ENCODE results near the gene ATP2B3. TPM values are rescaled to one million over a fixed set of nuclear protein-coding genes. Genes with fewer than 3 reads are reported as not detected.

ATP2B3 gene
- total and polyA plus RNA-seq, 2 donors (not counting 3 experiments of a cell fraction or from before 2014, with no cell fraction given): 0.01 to 0.07 TPM

GRCh38 chrX:153564047-153564606 is 46.7 kb downstream of the ATP2B3 start:
- H3K9me1 ChIP-seq (replicated peaks; ENCODE audit: control insufficient read depth, extremely low read depth, insufficient read depth, low read length): no peaks in the 10 kb centered on the region
- ChIA-PET CTCF (interaction anchor here (1.8 to 3.4 kb wide), 2 partner anchors 10 to 13 kb away, joined by 6 to 16 read pairs; no protein-coding TSS in a partner anchor), POLR2A (no interaction called here)
- no peak for FAIRE-seq
- DNase-seq (ENCODE audit: low read depth, low spot score): no peak
- H3K27ac ChIP-seq (ENCODE audit: insufficient read depth, low read depth, low read length): no peak overlapping the region
- H3K4me1 ChIP-seq (ENCODE audit: control insufficient read depth, extremely low read depth, insufficient read depth, low read length): no peaks in the 10 kb centered on the region
- intact Hi-C loops (cut with micrococcal nuclease): no loop called here
- H3K27me3 ChIP-seq (ENCODE audit: control insufficient read depth in 2 of 2, insufficient read depth in 2 of 2, low read length in 2 of 2): no peaks in the 10 kb centered on the region
- dilution Hi-C loops (cut with MboI; ENCODE audit: extremely low pct_ligation_motif_present, low sequenced_read_pairs): no loop called here
- no peak overlapping the region for H3K9ac ChIP-seq (replicated peaks; ENCODE audit: extremely low read depth, insufficient read depth, low read length)
- H3K9me3 ChIP-seq (replicated peaks; ENCODE audit: control insufficient read depth, insufficient read depth, low read length): no peaks in the 10 kb centered on the region
- H3K4me2 ChIP-seq (ENCODE audit: insufficient read depth, low read length): no peak overlapping the region
- H3K36me3 ChIP-seq (ENCODE audit: control insufficient read depth in 2 of 2, extremely low read depth in 1 of 2, insufficient read depth in 2 of 2, low read length in 2 of 2): no peaks in the 10 kb centered on the region
- no TSS peak for BruUV-seq (replicated peaks)
- TF ChIP-seq EZH2 (IDR thresholded peaks at IDR 0.05; ENCODE audit: borderline replicate concordance, low read depth, low read length, severe bottlenecking) (no peak), GATA2 (IDR thresholded peaks at IDR 0.05; ENCODE audit: insufficient read depth, insufficient read length, low read depth, low read length) (no peak), POLR2A (IDR thresholded peaks at IDR 0.05; ENCODE audit: low read depth, low read length) (no peak), JUN (IDR thresholded peaks at IDR 0.05; ENCODE audit: borderline replicate concordance, insufficient read depth, insufficient read length, low read depth) (no peak), FOS (IDR thresholded peaks at IDR 0.05; ENCODE audit: borderline replicate concordance, insufficient read depth, low read length) (no peak), POLR2AphosphoS5 (IDR thresholded peaks at IDR 0.05; ENCODE audit: insufficient read depth, low read depth, low read length) (no peak), MYC (IDR thresholded peaks at IDR 0.05; ENCODE audit: low read depth, low read length) (no peak), MAX (IDR thresholded peaks at IDR 0.05; ENCODE audit: insufficient read depth, insufficient read length) (no peak)
- TF ChIP-seq, protein P1, sequence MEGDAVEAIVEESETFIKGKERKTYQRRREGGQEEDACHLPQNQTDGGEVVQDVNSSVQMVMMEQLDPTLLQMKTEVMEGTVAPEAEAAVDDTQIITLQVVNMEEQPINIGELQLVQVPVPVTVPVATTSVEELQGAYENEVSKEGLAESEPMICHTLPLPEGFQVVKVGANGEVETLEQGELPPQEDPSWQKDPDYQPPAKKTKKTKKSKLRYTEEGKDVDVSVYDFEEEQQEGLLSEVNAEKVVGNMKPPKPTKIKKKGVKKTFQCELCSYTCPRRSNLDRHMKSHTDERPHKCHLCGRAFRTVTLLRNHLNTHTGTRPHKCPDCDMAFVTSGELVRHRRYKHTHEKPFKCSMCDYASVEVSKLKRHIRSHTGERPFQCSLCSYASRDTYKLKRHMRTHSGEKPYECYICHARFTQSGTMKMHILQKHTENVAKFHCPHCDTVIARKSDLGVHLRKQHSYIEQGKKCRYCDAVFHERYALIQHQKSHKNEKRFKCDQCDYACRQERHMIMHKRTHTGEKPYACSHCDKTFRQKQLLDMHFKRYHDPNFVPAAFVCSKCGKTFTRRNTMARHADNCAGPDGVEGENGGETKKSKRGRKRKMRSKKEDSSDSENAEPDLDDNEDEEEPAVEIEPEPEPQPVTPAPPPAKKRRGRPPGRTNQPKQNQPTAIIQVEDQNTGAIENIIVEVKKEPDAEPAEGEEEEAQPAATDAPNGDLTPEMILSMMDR (IDR thresholded peaks at IDR 0.05; ENCODE audit: extremely low read depth in 1 of 2, insufficient read depth in 1 of 2, low read depth in 1 of 2, low read length in 2 of 2): no peak
- no peaks in the 10 kb centered on the region for H3K79me2 ChIP-seq (ENCODE audit: control insufficient read depth, insufficient read depth, low read length)
- H4K20me1 ChIP-seq (replicated peaks; ENCODE audit: control insufficient read depth, extremely low read depth, insufficient read depth, low read length): no peaks in the 10 kb centered on the region
- H2AFZ ChIP-seq (ENCODE audit: low read depth, low read length): no peak overlapping the region
- H3K4me3 ChIP-seq (replicated peaks in 1 of 3; ENCODE audit: insufficient read depth in 1 of 3, low read depth in 1 of 3, low read length in 3 of 3): no peak overlapping the region
